GM12878 (cell line): ENCODE results near the gene SPAG9. TPM values are rescaled to one million over a fixed set of nuclear protein-coding genes. Genes with fewer than 3 reads are reported as not detected.

Source experiments
- MLLT1 ChIP-seq: fragments of 450-650 bp; IDR thresholded peaks from 2 replicates; pipeline ENCODE4 v1.6.1; 2016; ENCODE audit warnings: mild to moderate bottlenecking
- SMAD1 ChIP-seq: fragments of 450-650 bp; IDR thresholded peaks from 2 replicates; pipeline ENCODE4 v1.6.1; 2018; ENCODE audit warnings: mild to moderate bottlenecking, low read depth; ENCODE audit not compliant: partially characterized antibody
- ZBTB40 ChIP-seq: fragments of 450-650 bp; IDR thresholded peaks from 2 replicates; pipeline ENCODE4 v1.6.1; 2016; ENCODE audit warnings: mild to moderate bottlenecking, moderate library complexity, borderline replicate concordance
- polyA plus RNA-seq, 11 experiments: library from polyadenylated mRNA; depleted of rRNA in 4 of 11; unstranded in 6 of 11; stranded (reverse) in 5 of 11; fragments of >200 nt; fragmentation: Nextera tagmentation in 4 of 11; fragmentation: Illumina TruSeq in 1 of 11; extraction: Ambion mirVana in 4 of 11; extraction: Trizol in 1 of 11; gene quantifications; 1 replicate in 1 of 11; 2 replicates in 10 of 11; pipeline versions ENCODE4 v1.2.1 to v1.2.3, GENCODE V29; 2011 to 2016; ENCODE audit warnings: inconsistent platforms in 2 of 11, missing spikeins in 2 of 11, low read depth in 1 of 11
- total RNA-seq, 4 experiments: library from RNA; depleted of rRNA in 3 of 4; stranded (reverse); fragments of >200 nt in 3 of 4; fragmentation: Illumina TruSeq in 1 of 4; extraction: Trizol in 1 of 4; gene quantifications; 2 replicates each; pipeline versions ENCODE4 v1.2.1 to v1.2.3, GENCODE V29; 2013 to 2021

Gene SPAG9
- total and polyA plus RNA-seq, 10 of the 15 experiments (the other 5 are each of a cell fraction or from before 2014, with no cell fraction given), result 6.6 to 42.0 (median 24.9) TPM

GRCh38 chr17:51165680-51166197, 45.1 kb upstream of the SPAG9 start (continued):
- peak; percentile 83 for TF ChIP-seq SMAD1
- peak; percentile 90 for TF ChIP-seq MLLT1
- peak; percentile 18; the same call in 1 of the 2 replicates for TF ChIP-seq ZBTB40
